Neutrophil (primary cell): ENCODE data around the gene CLCF1.
A peak's percentile ranks its signal among the peaks of the same experiment; 100 is the strongest.

Experiments
- H3K27ac ChIP-seq: fragments of 200-600 bp; sonication (generic); 2 replicates; pipeline ENCODE4 v1.5.1; 2016; ENCODE audit warnings: mild to moderate bottlenecking, moderate library complexity
- H3K27me3 ChIP-seq: fragments of 200-600 bp; sonication (generic); 2 replicates; pipeline ENCODE4 v1.6.0; 2016; ENCODE audit warnings: mild to moderate bottlenecking
- H3K36me3 ChIP-seq: fragments of 200-600 bp; sonication (generic); 2 replicates; pipeline ENCODE4 v1.5.1; 2017
- H3K4me1 ChIP-seq, 2 experiments: fragments of 200-600 bp in 1 of 2; sonication (generic) in 1 of 2; 1 replicate in 1 of 2; 2 replicates in 1 of 2; pipeline versions ENCODE4 v1.5.1 to v1.6.1; 2013 to 2016; ENCODE audit warnings: low read depth in 1 of 2, low read length in 1 of 2, mild to moderate bottlenecking in 1 of 2, moderate library complexity in 1 of 2; ENCODE audit not compliant: control insufficient read depth in 1 of 2, insufficient read depth in 1 of 2
- H3K4me3 ChIP-seq, 2 experiments: fragments of 200-600 bp in 1 of 2; sonication (generic) in 1 of 2; 1 replicate in 1 of 2; 2 replicates in 1 of 2; pipeline ENCODE4 v1.5.1; 2013 to 2016; ENCODE audit warnings: low read depth in 1 of 2, low read length in 1 of 2, mild to moderate bottlenecking in 1 of 2, moderate library complexity in 1 of 2
- H3K9me3 ChIP-seq: fragments of 200-600 bp; sonication (generic); 2 replicates; pipeline ENCODE4 v1.5.1; 2016
- CTCF ChIP-seq: fragments of 200-600 bp; sonication (generic); IDR thresholded peaks from 2 replicates; pipeline ENCODE4 v1.5.1; 2016; ENCODE audit warnings: antibody characterized with exemption

Gene CLCF1

GRCh38 chr11:67397536-67397935, 24.1 kb upstream of the CLCF1 start:
- Histone ChIP-seq H3K9me3 (no peaks in the 10 kb centered on the region), H3K27ac (peak overlapping the region; percentile 54), H3K4me1 (peaks cover 49% of the 10 kb centered on the region in 2 experiments), H3K4me3 (no peak overlapping the region), H3K27me3 (no peaks in the 10 kb centered on the region), H3K36me3 (peaks cover 60% of the 10 kb centered on the region)
- TF ChIP-seq CTCF: no peak

- Histone ChIP-seq H3K9me3 (no peaks in the 10 kb centered on the region), H3K36me3 (peaks cover 60% of the 10 kb centered on the region), H3K4me3 (no peak overlapping the region), H3K27me3 (no peaks in the 10 kb centered on the region), H3K27ac (peak overlapping the region; percentile 54), H3K4me1 (peaks cover 48 to 49% of the 10 kb centered on the region in 2 experiments)
- TF ChIP-seq CTCF: no peak
These were observed 23.4 kb upstream of the CLCF1 start for GRCh38 chr11:67396587-67397389.

- TF ChIP-seq CTCF: no peak
These were observed 22.8 kb upstream of the CLCF1 start for GRCh38 chr11:67396259-67396581.

DNA sequence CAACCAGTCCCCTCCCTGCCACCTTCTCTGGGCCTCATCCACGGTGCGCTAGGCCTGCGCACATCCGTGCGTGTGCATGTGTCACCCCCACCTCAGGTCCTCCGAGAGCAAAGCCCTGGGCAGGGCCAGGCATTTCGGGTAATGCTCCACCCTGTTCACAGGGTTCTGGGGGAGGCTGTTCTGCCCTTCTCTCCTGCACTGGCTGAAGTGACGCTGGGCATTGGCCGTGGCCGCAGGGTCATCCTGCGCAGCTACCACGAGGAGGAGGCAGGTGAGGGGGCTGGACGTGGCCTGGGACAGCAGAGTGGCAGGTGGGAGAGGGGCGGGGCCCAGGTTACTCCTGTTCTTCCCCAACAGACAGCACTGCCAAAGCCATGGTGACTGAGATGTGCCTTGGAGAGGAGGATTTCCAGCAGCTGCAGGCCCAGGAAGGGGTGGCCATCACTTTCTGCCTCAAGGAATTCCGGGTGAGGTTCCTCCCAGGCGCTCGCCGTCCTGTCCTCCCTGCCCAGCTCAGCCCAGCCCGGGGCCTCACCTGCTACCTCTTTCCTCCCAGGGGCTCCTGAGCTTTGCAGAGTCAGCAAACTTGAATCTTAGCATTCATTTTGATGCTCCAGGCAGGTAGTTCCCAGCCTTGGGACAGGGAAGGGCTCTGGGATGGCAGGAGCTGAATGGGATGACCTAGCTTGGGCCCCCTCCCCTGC, 22.3 kb upstream of the CLCF1 start:
- Histone ChIP-seq H3K4me1 (peaks cover 52 to 56% of the 10 kb centered on the region in 2 experiments), H3K9me3 (no peaks in the 10 kb centered on the region), H3K4me3 (no peak overlapping the region), H3K36me3 (peaks cover 60% of the 10 kb centered on the region), H3K27me3 (no peaks in the 10 kb centered on the region), H3K27ac (no peak overlapping the region)
- TF ChIP-seq CTCF: no peak

More at GRCh38 chr11:67396259-67396581, 22.8 kb upstream of the CLCF1 start:
- peaks cover 51 to 53% of the 10 kb centered on the region in 2 experiments for H3K4me1 ChIP-seq
- H3K4me3 ChIP-seq: no peak overlapping the region
- no peaks in the 10 kb centered on the region for H3K9me3 ChIP-seq
- H3K36me3 ChIP-seq: peaks cover 60% of the 10 kb centered on the region
- H3K27me3 ChIP-seq: no peaks in the 10 kb centered on the region
- peak overlapping the region; percentile 54 for H3K27ac ChIP-seq

DNA sequence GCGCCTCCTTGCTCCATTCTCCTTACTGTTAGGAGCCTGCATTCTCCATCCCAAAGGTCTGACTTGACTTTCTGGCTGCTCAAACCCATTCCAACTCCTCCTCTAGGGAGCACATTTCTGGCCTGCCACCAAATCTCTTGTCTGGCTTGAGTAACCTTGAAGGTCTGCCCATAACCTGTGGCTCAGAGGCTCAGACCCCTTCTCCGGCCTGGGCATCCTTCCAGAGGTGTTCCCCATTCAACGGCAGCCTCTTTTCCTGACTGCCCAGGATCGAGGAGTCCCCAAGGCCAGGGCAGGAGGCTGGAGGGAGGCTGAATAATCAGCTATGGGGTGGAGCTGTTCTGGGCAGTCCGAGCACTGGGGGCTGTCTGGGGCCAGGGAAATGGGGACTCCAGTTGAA, 20.6 kb upstream of the CLCF1 start:
- H3K4me3 ChIP-seq: no peak overlapping the region
- H3K4me1 ChIP-seq: peaks cover 38 to 40% of the 10 kb centered on the region in 2 experiments

More for the DNA sequence above, 20.6 kb upstream of the CLCF1 start:
- TF ChIP-seq CTCF: no peak
- H3K27ac ChIP-seq: no peak overlapping the region
- no peaks in the 10 kb centered on the region for H3K9me3 ChIP-seq
- H3K27me3 ChIP-seq: no peaks in the 10 kb centered on the region
- peaks cover 43% of the 10 kb centered on the region for H3K36me3 ChIP-seq
